Hematopoietic multipotent progenitor cell treated with erythropoietin and hydrocortisone succinate and interleukin-3 and kit ligand, for 4 days (in vitro differentiated cells): ENCODE results near the gene SEMA5A.

ENCODE experiments used
- DNase-seq: peaks from one replicate; pipeline ENCODE4 v3.0.0-alpha.2; 2015

SEMA5A gene

DNA sequence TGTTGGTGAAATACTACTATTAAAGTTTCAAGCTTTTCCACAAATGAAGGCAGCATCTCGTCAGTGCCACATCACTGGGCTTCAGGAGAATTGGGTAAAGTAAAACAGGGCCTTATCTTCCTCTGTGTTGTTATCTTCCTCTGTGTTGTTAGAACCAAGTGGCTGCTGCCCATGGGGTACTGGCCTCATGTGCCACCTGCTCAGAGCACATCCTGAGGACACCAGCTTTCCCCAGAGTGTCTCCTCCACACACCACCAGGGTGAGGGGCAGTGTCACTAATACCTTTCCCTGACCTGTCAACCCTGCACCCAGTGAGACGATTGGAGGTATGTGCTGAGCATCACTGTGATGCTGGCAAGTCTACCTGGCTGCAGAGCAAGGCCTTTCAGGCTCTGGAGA, 499.9 kb downstream of the SEMA5A start:
- no peak for DNase-seq

DNA sequence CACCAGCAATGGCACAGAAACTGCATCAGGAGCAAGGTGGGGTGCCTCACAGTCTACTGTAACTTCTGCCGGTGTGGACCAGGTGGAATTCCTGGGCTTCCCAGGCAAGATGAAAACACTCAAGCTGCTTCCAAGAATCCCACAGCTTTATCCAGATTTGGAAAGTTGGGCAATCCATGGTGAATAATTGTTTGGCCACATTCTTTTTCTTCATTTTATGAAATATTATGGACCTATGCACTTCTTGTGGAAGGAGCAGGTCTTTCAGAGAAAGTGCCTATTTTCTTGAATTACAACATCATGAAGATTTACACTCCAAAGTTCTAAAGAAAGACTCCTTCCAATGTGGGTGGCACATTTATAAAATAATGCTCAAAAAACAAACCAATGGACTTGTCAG, 503.6 kb downstream of the SEMA5A start:
- DNase-seq: no peak

DNA sequence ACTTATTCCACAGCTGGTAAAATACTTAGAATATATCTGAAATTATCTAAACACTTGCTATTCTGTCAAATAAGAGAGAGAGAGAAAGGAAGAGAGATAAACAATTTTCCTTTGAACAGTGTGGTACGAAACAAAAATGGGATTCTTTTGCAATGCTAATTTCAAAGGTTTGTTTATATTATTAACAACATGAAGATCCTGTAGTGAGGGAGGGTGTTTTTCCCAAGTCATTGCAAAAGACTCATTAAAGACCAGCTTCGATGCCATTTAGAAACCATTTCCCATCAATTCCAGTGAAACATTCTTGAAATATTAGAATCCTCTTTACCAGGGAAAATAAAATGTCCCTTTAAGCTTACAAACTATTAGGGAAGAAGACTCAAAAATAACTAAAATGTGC, 505.4 kb downstream of the SEMA5A start:
- no peak for DNase-seq

DNA sequence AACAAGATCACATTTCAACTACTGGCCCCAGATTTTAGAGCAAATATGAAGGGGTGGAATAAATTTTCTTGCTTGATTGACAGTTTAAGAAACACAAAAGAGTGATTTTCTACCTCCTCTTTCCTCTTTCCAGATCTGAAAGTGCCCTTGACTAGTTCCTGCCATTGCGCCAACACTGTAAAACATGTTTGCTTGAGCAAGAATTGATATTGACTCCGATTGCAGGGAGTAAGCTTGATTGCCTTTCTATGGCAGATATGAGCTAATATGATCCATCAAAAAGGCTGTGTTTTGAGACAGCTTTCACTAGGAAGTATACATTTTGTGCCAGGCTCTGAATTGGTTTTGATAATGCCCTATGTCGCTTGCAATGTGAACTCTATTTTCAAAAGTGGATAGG, 508.8 kb downstream of the SEMA5A start:
- DNase-seq: no peak

- no peak for DNase-seq
Observed at GRCh38 chr5:9035346-9035745, 510.5 kb downstream of the SEMA5A start.

- DNase-seq: peak; percentile 30
Observed at GRCh38 chr5:9034649-9035048, 511.2 kb downstream of the SEMA5A start.

- DNase-seq: no peak
Observed at GRCh38 chr5:9033524-9033923, 512.4 kb downstream of the SEMA5A start.

DNA sequence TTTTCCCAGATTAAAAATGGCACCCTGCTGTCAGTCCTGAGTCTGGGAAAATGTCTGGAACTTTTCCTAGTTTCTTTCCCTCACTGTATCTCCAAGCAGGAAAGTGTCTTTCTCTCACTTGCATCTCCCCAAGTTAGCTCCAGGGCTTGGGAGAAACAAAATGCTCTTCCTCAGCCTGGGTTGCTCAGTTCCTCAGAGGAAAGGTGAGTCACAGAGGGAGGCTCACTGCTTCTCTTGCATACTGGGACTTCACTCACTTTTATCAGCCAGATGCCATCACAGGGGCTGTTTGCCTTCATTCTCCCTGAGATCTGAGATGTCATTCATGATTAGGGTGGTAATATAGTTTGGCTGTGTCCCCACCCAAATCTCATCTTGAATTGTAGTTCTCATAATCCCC, 519.9 kb downstream of the SEMA5A start:
- no peak for DNase-seq

- no peak for DNase-seq
Observed at GRCh38 chr5:9020996-9021395, 524.9 kb downstream of the SEMA5A start.

- peak; percentile 20 for DNase-seq
Observed at GRCh38 chr5:9015937-9016270, 530.0 kb downstream of the SEMA5A start.

GRCh38 chr5:9015260-9015936, 530.5 kb downstream of the SEMA5A start:
- DNase-seq: peak; percentile 63

DNA sequence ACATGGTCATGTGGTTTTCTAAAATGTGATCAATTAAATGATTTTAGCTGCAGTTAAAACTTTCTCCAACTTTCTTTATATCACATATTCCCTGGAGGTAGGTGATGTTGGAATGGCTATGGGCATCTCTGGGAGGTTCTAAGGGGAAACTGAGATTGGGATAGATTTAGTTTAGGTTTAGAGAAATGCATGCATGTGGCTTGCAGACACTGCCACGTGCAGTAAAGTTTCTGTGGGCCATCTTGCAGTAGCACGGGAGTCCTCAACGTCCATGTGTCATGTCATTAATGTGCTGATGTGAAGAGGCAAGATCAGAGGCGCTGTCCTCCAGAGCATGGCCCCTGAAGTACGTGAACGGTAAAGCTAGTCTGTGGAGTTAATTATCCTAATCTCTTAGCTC, 532.7 kb downstream of the SEMA5A start:
- no peak for DNase-seq

- DNase-seq: no peak
Observed at GRCh38 chr5:9009931-9010651, 535.8 kb downstream of the SEMA5A start.

DNA sequence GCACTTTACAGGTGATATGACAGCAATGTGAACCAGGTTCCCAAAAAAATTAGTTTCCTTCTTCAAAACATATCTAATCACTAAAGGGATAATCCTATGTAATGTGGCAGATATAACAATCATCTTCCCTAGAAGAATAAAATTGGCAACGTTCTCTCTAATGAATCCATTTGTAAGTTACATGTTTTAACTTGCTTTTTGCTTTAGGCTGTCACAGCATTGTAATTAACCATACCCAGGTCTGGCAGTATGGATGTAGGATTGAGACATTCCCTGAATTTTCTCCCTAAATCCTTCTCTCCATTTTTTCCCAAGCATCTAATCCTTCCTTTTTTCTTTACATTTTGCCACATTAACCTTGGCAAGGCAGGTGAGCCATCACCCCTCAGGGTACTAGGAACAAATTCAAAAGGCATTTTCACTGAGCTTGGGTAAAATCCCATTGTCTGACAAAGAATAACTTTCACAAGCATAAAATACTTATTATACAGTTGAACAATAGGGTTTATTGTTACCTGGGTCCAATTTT, 548.3 kb downstream of the SEMA5A start:
- no peak for DNase-seq

- DNase-seq: peak; percentile 26
Observed at GRCh38 chr5:8993031-8993430, 552.8 kb downstream of the SEMA5A start.
